Activated CD8-positive, alpha-beta memory T cell treated with anti-CD3 and anti-CD28 coated beads, Interleukin-2, amount 50 U/mL, for 1 hour (primary cell): ENCODE measurements around the gene ZNRF3.
A peak's percentile ranks its signal among the peaks of the same experiment; 100 is the strongest.
"Not testable (repeated sequence)": the region's sequence is repeated elsewhere in the genome, so short reads cannot be mapped to it uniquely, and the experiment has no call there.

Experiments used
- DNase-seq: peaks from one replicate; pipeline ENCODE4 v3.0.0-alpha.2; 2020; ENCODE audit errors: extremely low read depth

ZNRF3 gene

DNA sequence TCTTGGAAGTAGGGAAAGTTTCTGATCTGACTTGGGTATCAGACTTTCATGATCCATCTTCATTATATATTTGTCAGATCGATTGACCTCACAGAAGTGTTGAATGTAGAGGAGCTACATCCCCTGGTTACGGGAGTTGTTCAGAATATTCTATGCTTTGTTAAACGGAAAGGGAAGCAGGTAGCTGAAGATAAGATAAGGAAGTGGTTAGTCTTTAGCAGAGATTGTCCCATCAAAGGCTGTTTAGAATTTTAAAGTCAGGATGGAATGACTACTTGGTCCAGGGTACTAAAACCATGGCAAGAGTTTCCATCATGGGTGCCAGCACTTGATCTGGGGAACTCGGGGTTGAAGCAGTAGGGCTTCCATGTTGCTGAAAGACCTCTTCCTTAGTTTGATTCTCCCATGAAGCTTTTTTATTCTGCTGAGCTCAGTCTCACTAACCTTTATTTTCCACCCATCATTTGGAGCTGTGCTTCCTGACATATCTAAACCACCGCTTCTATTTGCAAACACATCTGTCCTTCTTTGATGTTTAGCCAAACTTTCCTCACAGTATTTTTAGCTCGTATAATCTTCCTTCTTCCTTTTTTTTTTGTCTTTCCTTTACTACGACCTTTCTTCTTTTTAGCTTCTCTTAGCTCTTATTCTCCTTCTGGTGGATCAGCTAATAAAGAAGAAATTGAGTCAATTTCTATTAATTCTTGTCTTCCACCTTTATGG is 182.3 kb downstream of the ZNRF3 start:
- no peak for DNase-seq

DNA sequence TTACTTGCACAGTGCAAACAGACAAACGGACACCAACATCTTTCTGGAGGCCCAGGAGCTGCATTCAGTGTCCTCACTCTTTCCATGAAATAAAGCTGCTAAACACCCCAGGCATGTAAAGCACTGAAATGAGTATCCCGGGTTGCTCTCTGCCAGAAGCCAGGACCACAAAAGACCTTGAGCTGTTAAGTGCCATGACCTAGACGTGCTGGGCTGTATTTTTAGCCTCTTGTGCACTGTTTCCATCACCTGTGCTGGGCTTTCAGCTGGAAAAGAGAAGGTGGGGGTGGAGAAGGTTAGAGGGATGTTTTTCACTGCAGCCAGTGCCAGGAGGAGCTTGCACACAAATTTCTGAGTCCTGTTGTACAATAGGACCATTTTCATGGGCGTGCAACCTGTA is 186.1 kb downstream of the ZNRF3 start:
- no peak for DNase-seq

DNA sequence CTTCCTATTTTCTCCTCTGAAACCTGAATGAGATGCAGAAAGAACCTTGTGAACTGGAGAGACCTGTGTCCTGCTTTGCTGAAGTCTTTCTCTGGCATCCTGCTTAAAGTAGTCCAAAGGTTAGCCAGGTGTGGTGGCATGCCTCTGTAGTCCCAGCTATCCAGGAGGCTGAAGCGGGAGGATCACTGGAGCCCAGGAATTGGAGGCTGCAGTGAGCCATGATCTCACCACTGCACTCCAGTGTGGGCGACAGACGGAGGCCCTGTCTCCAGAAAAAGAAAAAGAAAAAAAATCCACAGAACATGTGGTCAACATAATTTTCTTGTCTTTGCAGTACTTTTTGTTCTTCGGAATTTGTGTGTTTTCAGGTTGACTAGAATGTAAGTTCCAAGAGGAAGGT is 187.1 kb downstream of the ZNRF3 start:
- no peak for DNase-seq

DNA sequence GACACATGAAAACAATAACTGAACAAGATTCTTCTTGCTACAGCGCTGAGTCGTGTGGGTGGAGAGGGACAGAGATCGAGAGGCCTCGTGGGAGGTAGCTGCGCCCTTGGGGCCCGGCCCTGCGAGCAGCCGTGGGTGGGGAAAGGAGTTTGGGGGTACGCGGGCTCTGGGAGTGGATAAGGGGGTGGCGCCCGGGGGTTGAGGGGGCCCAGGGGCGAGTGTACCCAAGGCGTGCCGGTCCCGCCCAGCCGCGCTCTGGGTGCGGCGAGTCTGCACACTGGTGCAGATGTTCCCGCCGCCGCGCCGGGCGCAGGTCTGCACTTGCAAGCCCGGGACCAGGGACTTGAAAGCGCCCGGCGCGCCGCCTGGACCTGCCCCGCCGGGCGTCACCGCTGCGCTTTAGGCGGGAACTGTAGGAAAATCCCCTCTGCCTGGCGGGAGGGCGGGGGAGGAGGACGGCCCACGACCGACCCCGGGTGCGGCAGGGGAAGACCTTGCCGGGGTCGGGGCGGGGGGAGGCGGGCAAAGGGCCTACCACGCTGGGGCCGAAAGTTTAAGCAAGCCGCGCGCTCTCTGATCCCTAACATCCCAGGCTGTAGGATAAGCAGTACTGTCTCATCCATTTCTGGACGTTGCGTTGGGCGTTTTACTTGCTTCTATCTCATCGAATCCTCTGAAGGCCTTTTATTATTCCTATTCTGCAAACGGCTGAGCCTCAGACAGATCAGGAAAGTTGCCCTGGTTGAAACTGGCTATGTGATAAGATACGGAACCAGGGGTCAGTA is 188.1 kb downstream of the ZNRF3 start:
- DNase-seq = no peak

DNA sequence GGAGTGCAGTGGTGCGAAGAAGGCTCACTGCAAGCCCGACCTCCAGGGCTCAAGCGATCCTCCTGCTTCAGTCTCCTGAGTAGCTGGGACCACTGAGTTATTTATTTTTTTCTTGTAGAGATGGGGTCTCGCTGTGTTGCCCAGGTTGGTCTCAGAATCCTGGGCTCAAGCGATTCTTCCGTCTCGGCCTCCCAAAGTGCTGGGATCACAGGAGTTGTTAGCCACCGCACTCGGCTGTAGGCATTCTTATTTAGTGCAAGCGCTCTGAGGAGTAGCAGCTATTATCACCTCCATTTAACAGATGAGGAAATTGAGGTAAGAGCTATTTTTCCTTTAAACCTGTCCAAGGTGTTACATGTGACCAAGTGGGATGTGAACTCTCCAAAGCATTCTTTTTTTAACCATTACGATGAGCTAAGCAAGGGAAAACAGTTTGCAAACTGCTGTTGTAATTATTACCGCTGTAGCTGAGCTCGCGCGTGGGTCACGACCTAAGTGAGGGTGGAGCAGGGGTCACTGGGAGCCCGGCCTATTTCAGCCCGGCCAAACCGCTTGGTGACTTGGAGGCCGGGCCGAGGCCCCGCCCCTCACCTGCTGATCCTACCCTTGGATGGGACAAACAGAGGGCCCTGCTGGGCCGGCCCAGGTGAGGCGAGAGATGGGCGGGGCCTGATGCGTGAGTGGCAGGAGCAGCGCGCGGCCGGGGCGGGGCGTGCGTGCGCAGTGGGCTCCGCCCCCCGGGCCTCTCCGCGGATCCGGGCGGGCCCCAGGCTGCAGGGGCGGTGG is 189.0 kb downstream of the ZNRF3 start:
- DNase-seq = peak; percentile 27

DNA sequence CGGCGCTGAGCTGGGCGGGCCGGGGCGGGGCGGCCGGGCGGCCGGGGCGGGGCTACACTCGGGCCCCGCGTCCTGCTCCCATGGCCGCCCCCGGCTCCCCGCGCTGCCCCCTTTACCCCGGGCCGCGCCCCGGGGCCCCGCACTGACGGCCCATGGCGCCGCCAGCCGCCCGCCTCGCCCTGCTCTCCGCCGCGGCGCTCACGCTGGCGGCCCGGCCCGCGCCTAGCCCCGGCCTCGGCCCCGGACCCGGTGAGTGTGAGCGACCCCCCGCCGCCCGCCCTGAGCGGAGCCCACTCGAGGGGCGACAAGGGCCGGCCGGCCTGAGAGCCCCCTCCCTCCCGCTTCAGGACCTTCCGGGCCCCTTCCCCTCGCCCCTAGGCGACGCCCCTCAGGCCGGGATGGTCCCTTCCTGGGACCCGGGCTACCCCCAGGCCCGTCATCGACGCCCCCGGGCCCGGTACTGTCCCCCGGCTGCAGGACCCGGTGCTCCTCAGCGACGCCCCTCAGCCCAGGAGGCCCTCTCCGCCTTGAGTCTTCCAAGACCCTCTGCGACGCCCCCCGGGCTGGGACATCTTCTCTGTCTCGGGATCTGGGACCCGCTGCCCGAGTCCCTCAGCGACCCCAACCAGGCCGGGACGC is 189.7 kb downstream of the ZNRF3 start, which contains the start of gene KREMEN1:
Gene KREMEN1, plus strand, starts transcription at position 57 of the 639 bp plus-strand sequence. Its CDS starts 96 bp downstream, at position 153.
- DNase-seq = no peak

DNA sequence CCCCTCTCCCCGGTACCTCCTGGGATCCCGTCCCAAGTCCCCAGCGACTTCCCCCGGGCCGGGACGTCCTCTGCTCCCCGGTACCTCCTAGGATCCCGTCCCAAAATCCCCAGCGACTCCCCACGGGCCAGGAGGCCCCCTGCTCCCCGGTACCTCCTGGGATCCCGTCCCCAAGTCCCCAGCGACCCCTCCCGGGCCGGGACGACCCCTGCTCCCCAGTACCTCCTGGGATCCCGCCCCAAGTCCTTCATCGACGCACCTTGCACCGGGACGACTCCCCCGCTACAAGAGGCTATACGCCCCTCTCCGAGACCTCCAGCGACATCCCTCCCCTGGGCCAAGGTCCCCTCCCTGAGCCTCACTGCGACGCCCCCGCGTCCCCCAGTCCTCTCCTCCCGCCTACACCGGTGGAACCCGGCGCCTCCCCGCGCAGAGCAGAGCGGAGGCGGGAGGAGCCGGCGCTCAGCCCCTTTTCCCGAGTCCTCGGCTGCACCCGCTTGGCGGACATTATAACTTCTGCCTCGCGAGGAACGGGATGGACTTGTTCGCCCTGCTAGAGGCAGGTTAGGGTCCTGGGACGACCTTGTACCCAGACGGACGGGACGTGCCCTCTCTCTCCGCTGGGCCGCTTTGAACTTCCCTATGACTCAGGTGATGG is 190.4 kb downstream of the ZNRF3 start:
- no peak for DNase-seq

DNA sequence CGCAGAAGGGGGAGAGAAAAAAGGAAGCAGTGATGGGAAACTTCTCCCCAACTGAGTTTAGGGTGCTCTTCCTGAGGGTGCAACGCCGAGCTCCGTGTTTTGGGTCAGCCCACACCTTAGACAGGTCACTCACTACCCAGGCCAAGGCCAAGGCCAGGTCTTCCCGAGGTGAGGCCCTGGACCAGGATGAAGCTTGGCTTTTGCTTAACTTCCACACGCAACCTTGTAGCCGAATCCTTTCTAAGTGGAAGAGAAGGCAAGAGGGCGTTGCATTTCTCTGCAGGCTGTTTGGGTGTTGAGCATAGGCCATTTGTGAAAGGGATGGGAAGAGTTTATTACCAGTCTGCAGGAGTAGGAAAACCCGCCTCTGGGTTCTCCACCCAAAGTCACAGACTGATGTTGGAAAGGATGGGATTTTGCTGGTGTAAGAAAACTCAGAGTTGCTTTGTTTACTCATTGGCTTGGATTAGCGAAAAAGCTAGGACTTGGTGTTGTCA is 191.0 kb downstream of the ZNRF3 start:
- no peak for DNase-seq

DNA sequence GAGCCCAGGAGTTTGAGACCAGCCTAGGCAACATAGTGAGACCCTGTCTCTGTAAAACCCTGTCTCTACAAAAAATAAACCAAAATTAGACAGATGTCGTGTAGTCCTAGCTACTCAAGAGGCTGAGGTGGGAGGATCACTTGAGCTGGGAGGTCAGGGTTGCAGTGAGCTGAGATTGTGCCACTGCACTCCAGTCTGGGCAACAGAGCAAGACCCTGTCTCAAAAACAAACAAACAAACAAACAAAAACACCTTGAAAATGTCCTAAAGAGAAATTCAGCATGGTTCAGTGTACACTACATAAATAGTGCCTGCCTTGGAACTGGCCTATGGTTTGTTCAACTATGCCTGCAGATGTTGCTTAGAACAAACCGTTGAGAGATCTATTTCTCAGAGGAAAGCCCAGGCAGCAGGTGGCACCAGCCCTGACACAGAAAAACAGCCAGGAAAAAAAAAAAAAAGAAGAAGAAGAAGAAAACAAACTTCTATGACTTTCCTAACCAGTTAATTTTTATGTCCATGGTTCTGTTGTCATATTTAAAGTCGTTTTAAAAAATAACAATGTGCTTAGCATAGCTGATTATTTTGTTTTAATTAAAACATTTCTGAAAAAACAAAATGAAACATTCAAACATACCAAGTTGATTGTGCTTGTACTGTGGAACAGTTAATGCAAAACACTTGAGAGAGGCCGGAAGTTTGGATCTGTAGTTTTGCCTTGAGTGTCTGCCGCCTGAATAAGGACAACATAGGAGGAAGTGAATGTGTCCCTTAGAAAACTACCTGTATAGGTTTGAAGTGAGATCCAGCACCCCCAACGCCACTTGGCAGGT is 194.9 kb downstream of the ZNRF3 start:
- no peak for DNase-seq

DNA sequence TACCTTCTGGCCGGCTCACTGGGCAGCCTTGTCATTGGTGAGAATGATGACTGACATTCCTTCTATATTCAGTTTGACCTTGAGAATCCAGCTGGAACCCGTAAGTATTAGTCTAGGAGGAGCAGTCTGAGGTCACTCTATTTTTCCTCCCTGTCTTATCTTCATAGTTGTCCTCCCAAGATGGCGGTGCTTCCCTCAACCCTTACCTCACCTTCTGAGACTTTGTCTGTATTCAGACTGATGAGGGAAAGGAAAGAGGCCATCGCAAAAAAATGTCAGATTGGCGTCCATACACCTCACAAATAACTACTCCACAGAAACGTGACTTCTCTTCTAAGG is 195.5 kb downstream of the ZNRF3 start:
- no peak for DNase-seq

DNA sequence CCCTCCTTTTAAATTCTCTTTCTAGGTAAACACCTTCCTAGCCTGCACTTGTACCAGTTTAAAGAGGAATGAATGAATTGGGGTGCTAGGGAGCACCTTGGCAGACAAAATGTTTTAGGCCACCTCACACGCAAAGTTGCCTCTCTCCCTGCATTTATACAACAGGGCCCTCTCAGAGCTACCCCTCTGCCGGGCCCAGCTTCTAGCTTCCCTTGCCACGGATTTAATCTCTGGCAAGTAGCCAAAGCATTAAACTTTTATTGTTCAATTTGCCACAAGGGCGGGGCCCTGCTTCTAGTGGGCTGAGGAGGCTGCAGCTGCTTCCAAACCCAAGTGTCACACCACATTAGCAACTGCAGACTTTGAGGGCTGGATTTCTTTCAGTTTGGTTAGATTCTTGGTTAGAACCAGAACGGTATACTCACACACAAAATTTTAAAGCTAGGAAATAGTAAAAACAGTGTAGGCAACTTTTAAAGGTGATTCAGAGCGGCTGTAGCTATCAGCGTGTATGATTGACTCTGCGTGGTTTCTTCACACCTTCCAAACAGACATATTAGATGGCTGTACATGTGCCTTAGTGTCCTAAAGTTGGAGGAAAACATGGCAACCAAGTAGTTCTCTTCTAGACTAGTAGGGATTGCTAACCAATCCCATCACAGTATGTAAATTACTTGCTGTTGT is 196.0 kb downstream of the ZNRF3 start:
- DNase-seq = no peak

DNA sequence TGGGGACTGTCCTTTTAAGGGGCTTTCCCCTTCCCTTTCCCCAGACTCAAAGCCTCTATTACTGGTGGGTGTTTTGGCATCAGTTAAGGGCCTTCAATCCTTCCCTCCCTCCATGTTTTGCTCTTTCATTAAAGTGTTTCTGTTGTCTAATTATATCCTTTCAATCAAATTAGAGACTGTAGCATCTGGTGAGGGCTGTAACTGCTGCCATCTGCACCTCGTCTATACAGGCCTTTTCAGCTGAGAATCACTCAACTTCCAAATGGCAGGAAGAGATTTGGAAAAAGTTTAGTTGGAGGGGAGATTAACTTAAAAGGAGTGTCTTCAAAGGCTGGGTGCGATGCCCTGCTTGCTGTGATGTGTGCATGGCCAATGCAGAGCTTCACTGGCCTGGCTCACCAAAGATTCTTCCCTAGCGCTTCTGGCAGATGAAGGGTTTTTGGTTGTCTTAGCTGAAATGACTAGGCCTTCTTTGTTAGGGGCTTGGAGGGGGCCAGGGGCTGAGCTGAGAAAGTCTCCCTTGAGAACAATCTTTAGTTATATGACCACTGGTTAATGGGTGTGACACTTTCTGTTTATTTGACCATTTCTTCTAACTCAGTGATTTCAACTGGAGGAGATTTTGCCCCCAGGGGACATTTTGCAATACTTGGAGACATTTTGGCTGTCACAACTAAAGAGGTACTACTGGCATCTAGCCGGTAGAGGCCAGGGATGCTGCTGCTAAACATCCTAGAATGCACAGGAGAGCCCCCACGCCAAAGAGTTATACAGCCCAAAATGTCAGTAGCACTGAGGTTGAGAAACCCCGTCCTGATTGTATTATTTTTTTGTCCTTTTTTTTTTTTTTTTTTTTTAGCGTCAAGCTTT is 197.0 kb downstream of the ZNRF3 start:
- DNase-seq = no peak

DNA sequence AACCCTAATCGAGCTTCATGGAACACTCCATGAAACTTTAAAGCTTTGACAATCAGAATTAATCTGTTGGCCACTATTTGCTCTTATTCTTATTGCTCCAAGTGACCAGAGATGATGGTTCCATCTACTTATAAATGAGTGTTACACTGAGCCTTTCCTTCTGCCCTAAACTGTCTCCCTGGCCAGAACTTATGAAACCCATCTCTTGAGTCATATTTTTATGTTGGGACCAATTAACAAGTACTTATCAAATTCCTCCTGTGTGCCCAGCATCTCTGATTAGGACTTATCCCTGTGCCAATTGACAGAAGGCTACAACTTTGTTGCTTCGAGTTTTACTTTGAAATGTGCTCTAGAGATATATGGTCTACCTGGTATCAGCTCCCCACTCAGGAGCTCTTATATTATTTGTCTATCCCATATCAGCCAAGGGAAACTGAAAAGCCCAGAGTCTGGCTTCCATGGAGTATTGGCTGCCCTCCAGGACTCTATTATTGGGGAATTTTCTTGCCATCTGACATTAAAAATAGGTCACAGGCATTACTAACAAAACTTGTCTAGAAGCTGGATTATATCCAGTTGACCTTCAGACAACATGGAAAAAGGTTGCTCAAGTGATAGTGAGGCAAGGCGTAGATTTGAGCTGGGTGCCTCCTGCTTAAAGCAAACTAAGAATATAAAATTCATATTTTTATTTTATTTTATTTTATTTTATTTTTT is 198.3 kb downstream of the ZNRF3 start:
- no peak for DNase-seq

DNA sequence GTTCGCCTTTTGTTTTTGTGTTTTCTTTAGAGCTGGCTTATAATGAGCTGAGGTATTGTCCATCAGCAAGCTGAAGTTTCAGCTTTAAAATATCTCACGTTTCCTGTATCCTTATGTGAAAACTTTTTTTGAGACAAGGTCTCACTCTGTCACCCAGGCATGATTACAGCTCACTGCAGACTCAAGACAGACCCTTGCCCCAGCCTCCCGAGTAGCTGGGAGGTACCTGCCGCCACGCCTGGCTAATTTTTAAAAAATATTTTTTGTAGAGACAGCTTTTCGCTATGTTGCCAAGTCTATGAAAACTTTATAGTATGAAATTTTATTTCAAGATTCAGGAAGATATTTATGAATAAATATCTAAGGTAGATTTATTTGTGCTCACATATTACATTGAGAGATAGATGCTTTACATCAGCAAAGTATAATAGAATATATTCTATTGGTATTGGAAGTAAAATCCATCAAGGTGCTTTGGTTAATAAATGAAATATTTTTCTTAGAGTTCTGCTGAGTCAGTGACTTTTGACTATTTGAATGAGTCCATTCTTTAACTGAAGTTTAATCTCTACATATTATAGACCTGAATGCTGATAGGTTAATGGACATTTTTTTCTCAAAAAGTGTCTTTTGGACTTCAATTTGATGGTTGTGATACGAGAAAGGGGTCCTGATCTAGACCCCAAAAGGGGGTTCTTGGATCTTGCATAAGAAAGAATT is 199.6 kb downstream of the ZNRF3 start:
- no peak for DNase-seq

DNA sequence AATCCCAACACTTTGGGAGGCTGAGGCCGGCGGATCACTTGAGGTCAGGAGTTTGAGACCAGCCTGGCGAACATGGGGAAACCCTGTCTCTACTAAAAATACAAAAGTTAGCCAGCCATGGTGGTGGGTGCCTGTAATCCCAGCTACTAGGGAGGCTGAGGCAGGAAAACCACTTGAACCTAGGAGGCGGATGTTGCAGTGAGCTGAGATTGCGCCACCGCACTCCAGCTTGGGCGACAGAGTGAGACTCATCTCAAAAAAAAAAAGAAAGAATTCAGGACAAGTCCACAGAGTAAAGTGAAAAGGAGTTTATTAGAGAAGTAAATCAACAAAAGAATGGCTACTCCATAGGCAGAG is 200.2 kb downstream of the ZNRF3 start:
- not testable (repeated sequence) for DNase-seq

DNA sequence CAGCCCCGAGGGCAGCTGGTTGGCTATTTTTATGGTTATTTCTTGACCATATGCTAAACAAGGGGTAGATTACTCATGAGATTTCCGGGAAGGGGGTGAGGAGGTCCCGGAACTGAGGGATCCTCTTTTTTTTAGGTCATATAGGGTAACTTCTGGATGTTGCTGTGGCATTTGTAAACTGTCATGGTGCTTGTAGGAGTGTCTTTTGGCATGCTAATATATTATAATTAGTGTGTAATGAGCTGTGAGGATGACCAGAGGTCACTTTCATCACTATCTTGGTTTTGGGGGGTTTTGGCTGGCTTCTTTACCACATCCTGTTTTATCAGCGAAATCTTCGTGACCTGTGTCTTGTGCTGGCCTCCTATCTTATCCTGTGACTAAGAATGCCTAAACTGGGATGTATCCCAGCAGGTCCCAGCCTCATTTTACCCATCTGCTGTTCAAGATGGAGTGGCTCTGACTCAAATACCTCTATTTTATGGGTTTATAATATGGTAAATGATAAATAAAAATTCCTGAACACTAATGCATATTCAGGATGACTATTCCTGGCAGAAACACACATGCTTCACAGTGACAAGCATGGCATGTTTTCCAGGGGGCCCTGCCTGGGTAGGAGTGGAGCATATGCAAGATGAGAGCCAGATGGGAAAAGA is 200.7 kb downstream of the ZNRF3 start:
- no peak for DNase-seq

DNA sequence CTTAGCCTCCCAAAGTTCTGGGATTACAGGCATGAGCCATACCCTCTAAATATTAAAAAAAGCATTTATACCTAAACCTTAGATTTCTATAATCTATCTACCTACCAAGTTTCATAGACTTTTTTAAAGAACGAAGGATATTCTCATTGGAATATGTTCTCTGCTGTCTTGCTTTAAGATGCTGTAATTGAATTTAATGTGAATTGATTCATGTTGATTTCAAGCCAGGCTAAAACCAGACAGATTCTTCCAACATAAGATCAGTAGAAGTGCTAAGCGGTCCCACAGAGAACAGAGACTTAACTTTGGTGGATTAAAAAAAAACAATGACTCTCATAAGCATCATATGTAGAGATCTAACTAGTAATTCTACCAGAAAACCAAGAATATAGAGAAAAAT is 203.6 kb downstream of the ZNRF3 start:
- DNase-seq = no peak
